ENCODE measurements around the gene FAM210A. TPM values are rescaled to one million over a fixed set of nuclear protein-coding genes. Genes with fewer than 3 reads are reported as not detected.

FAM210A gene
- total RNA-seq, 1 experiment from 2014 or later, result 21.0 TPM

- no TSS peak for BruUV-seq (replicated peaks)
- ChIA-PET CTCF (no interaction called here), POLR2A (no interaction called here)
- TF ChIP-seq POLR2AphosphoS5 (IDR thresholded peaks at IDR 0.05; ENCODE audit: low read depth, low read length) (no peak), REST (IDR thresholded peaks at IDR 0.05; ENCODE audit: insufficient read depth in 1 of 2, low read depth in 2 of 2, low read length in 1 of 2) (no peak), SIN3A (IDR thresholded peaks at IDR 0.05; ENCODE audit: borderline replicate concordance, insufficient read depth, low read depth, low read length) (no peak), CTCF (IDR thresholded peaks at IDR 0.05) (no peak), TCF7L2 (IDR thresholded peaks at IDR 0.05; ENCODE audit: low read depth, low read length) (no peak)
- Histone ChIP-seq H3K36me3 (ENCODE audit: control insufficient read depth, insufficient read depth, low read length) (peaks cover 2% of the 10 kb centered on the region; the same call in 1 of the 2 replicates), H3K9me3 (ENCODE audit: control insufficient read depth, insufficient read depth, low read depth, low read length) (no peaks in the 10 kb centered on the region), H3K4me3 (ENCODE audit: low read depth in 2 of 2, low read length in 2 of 2) (no peak overlapping the region), H3K27me3 (ENCODE audit: control insufficient read depth, insufficient read depth, low read length) (no peaks in the 10 kb centered on the region), H3K4me1 (ENCODE audit: control insufficient read depth, insufficient read depth, low read length) (no peaks in the 10 kb centered on the region; the same call in 1 of the 2 replicates), H3K27ac (ENCODE audit: low read length) (no peak overlapping the region)
- ATAC-seq (no peak), DNase-seq (ENCODE audit: low read depth, low spot score) (no peak)
- in situ Hi-C loops (cut with HindIII; ENCODE audit: low pct_unique_long_range_greater_than_20kb, low sequenced_read_pairs) (no loop called here), intact Hi-C loops (cut with micrococcal nuclease; ENCODE audit: unreplicated experiment) (loop anchor here (10.0 kb wide), 1 partner anchor 54 kb away; no protein-coding TSS in a partner anchor)
These were observed 65.8 kb downstream of the FAM210A start for GRCh38 chr18:13660510-13660909.

- H3K4me1 ChIP-seq (ENCODE audit: control insufficient read depth, insufficient read depth, low read length), result no peaks in the 10 kb centered on the region; the same call in 1 of the 2 replicates
- BruUV-seq (replicated peaks), result no TSS peak
- intact Hi-C loops (cut with micrococcal nuclease; ENCODE audit: unreplicated experiment), result no loop called here
- H3K36me3 ChIP-seq (ENCODE audit: control insufficient read depth, insufficient read depth, low read length), result no peaks in the 10 kb centered on the region
- in situ Hi-C loops (cut with HindIII; ENCODE audit: low pct_unique_long_range_greater_than_20kb, low sequenced_read_pairs), result no loop called here
- TF ChIP-seq TCF7L2 (IDR thresholded peaks at IDR 0.05; ENCODE audit: low read depth, low read length) (no peak), SIN3A (IDR thresholded peaks at IDR 0.05; ENCODE audit: borderline replicate concordance, insufficient read depth, low read depth, low read length) (no peak), POLR2AphosphoS5 (IDR thresholded peaks at IDR 0.05; ENCODE audit: low read depth, low read length) (no peak), REST (IDR thresholded peaks at IDR 0.05; ENCODE audit: insufficient read depth in 1 of 2, low read depth in 2 of 2, low read length in 1 of 2) (no peak), CTCF (IDR thresholded peaks at IDR 0.05) (no peak)
- no peak for DNase-seq (ENCODE audit: low read depth, low spot score)
- peak; percentile 21; the same call in 1 of the 2 replicates for ATAC-seq
- H3K27ac ChIP-seq (ENCODE audit: low read length), result peak overlapping the region; percentile 23; the same call in 1 of the 2 replicates
- H3K27me3 ChIP-seq (ENCODE audit: control insufficient read depth, insufficient read depth, low read length), result no peaks in the 10 kb centered on the region
- H3K4me3 ChIP-seq (ENCODE audit: low read depth in 2 of 2, low read length in 2 of 2), result no peak overlapping the region
- H3K9me3 ChIP-seq (ENCODE audit: control insufficient read depth, insufficient read depth, low read depth, low read length), result no peaks in the 10 kb centered on the region
- POLR2A ChIA-PET, result no interaction called here
- CTCF ChIA-PET, result no interaction called here
These were observed 67.7 kb downstream of the FAM210A start for GRCh38 chr18:13658436-13659204.
